Measurements from ENCODE around the gene STARD10.

DNA sequence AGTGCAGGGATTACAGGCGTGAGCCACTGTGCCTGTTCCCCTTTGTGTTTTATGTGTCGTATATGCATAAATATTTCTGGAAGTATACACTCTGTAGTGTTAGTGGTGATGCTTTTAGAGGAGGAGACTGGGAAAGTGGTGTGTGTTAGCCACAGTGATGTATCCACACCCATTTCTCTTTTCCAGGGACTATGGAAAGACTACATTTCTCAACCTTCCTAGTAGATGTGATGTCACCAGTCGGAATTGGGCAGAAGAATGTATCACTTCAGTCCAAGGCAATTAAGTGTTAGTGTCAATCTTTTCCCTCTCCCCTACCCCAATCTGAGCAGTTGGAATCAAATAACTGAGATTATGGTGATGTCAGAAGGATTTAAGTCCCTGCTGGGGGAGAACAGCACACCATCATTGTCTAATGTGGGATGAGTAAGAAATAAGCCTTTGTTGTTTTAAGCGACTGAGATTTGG, 14.5 kb upstream of the STARD10 start:
- no peak for TF ChIP-seq TBL1XR1 (IDR thresholded peaks at IDR 0.05; ENCODE audit: low read length in 2 of 2)
- TF ChIP-seq KLF1 (tag; IDR thresholded peaks at IDR 0.05) = no peak
- TF ChIP-seq, protein P1, sequence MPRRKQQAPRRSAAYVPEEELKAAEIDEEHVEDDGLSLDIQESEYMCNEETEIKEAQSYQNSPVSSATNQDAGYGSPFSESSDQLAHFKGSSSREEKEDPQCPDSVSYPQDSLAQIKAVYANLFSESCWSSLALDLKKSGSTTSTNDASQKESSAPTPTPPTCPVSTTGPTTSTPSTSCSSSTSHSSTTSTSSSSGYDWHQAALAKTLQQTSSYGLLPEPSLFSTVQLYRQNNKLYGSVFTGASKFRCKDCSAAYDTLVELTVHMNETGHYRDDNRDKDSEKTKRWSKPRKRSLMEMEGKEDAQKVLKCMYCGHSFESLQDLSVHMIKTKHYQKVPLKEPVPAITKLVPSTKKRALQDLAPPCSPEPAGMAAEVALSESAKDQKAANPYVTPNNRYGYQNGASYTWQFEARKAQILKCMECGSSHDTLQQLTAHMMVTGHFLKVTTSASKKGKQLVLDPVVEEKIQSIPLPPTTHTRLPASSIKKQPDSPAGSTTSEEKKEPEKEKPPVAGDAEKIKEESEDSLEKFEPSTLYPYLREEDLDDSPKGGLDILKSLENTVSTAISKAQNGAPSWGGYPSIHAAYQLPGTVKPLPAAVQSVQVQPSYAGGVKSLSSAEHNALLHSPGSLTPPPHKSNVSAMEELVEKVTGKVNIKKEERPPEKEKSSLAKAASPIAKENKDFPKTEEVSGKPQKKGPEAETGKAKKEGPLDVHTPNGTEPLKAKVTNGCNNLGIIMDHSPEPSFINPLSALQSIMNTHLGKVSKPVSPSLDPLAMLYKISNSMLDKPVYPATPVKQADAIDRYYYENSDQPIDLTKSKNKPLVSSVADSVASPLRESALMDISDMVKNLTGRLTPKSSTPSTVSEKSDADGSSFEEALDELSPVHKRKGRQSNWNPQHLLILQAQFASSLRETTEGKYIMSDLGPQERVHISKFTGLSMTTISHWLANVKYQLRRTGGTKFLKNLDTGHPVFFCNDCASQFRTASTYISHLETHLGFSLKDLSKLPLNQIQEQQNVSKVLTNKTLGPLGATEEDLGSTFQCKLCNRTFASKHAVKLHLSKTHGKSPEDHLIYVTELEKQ (CRISPR knock-in tag; IDR thresholded peaks at IDR 0.05) = no peak
- no peak for TF ChIP-seq SIN3A (IDR thresholded peaks at IDR 0.05; ENCODE audit: borderline replicate concordance in 2 of 2, control insufficient read depth in 1 of 2, low read depth in 2 of 2, low read length in 2 of 2)
- TF ChIP-seq, protein P2, sequence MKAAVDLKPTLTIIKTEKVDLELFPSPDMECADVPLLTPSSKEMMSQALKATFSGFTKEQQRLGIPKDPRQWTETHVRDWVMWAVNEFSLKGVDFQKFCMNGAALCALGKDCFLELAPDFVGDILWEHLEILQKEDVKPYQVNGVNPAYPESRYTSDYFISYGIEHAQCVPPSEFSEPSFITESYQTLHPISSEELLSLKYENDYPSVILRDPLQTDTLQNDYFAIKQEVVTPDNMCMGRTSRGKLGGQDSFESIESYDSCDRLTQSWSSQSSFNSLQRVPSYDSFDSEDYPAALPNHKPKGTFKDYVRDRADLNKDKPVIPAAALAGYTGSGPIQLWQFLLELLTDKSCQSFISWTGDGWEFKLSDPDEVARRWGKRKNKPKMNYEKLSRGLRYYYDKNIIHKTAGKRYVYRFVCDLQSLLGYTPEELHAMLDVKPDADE (conservative IDR thresholded peaks at IDR 0.05; ENCODE audit: control insufficient read depth, low read depth, low read length) = no peak
- no peak for TF ChIP-seq BACH1 (tag; IDR thresholded peaks at IDR 0.05)
- no peak for TF ChIP-seq POLR2AphosphoS2 (IDR thresholded peaks at IDR 0.05; ENCODE audit: low read length)
- TF ChIP-seq PCBP1 (IDR thresholded peaks at IDR 0.05; ENCODE audit: low read depth, low read length, poor library complexity, severe bottlenecking) = no peak
- TF ChIP-seq BRCA1 (IDR thresholded peaks at IDR 0.05) = no peak
- no peak for TF ChIP-seq BRCA1 (CRISPR knock-in tag; IDR thresholded peaks at IDR 0.05)
- no peak for TF ChIP-seq POLR2A (conservative IDR thresholded peaks at IDR 0.05)

Measured in K562 (cell line).